Ovary (tissue), 3 donors: ENCODE measurements around the gene RIN3.
"Not testable (repeated sequence)": the region's sequence is repeated elsewhere in the genome, so short reads cannot be mapped to it uniquely, and the experiment has no call there.

Experiments used
- CTCF ChIP-seq, 3 donors: fragments of 450-650 bp in 2 of 3; fragments of 200-600 bp in 1 of 3; IDR thresholded peaks; one replicate each; pipeline versions ENCODE4 v1.5.1 to v1.8.0; 2016 to 2022; ENCODE audit warnings: antibody characterized with exemption in 3 of 3, mild to moderate bottlenecking in 1 of 3
- EP300 ChIP-seq: sonication (generic); formaldehyde crosslinking; IDR thresholded peaks from one replicate; pipeline ENCODE4 v1.6.1; 2017; ENCODE audit warnings: antibody characterized with exemption
- donor health status: DM: no; HTN: no; CAD: no.

- TF ChIP-seq CTCF (IDR thresholded peaks at IDR 0.05): peak in 2 of 3 donors; percentile 16 to 45
- TF ChIP-seq EP300: not testable (repeated sequence)
Measured at GRCh38 chr14:92714739-92715307, 201.2 kb downstream of the RIN3 start.
